ENCODE results near the gene ARMCX4. TPM values are rescaled to one million over a fixed set of nuclear protein-coding genes. Genes with fewer than 3 reads are reported as not detected.

ARMCX4 gene
- total and polyA plus RNA-seq, 9 of the 15 experiments (the other 6 are each of a cell fraction or from before 2014, with no cell fraction given): 0.11 TPM; not detected in 8

GRCh38 chrX:101491943-101492342 is 6.7 kb downstream of the ARMCX4 start:
- H3K79me2 ChIP-seq (ENCODE audit: control insufficient read depth, insufficient read depth, low read length): no peaks in the 10 kb centered on the region
- H3K36me3 ChIP-seq (ENCODE audit: control insufficient read depth, insufficient read depth, low read length): no peaks in the 10 kb centered on the region
- no peak for DNase-seq (ENCODE audit: extremely low read depth in 1 of 4, low spot score in 3 of 4)
- H4K20me1 ChIP-seq (replicated peaks; ENCODE audit: control insufficient read depth, insufficient read depth, low read length): no peaks in the 10 kb centered on the region
- H3K9ac ChIP-seq (ENCODE audit: insufficient read depth in 1 of 2, low read depth in 2 of 2, low read length in 2 of 2): no peak overlapping the region
- H3K27ac ChIP-seq (ENCODE audit: extremely low read depth, low read depth, low read length): no peak overlapping the region
- no peaks in the 10 kb centered on the region for H3K27me3 ChIP-seq (ENCODE audit: control insufficient read depth in 2 of 2, insufficient read depth in 2 of 2, low read length in 2 of 2)
- H3K4me3 ChIP-seq: no peak overlapping the region
- intact Hi-C loops (cut with micrococcal nuclease) (no loop called here), in situ Hi-C loops (cut with MboI) (no loop called here)
- no peaks in the 10 kb centered on the region for H3K9me3 ChIP-seq (replicated peaks; ENCODE audit: control insufficient read depth, insufficient read depth, low read depth, low read length)
- no peaks in the 10 kb centered on the region for H3K4me1 ChIP-seq (replicated peaks in 1 of 2; ENCODE audit: control insufficient read depth in 2 of 2, insufficient read depth in 2 of 2, low read length in 2 of 2)
- CTCF ChIA-PET (ENCODE audit: low intra/inter-chr PET ratio): no interaction called here
- TF ChIP-seq ZNF76 (CRISPR knock-in tag; IDR thresholded peaks at IDR 0.05; ENCODE audit: borderline replicate concordance): no peak
- no peak for TF ChIP-seq ZNF143 (CRISPR knock-in tag; IDR thresholded peaks at IDR 0.05)
- no peak for TF ChIP-seq PTTG1 (tag; IDR thresholded peaks at IDR 0.05; ENCODE audit: low read depth)
- H3K4me2 ChIP-seq (ENCODE audit: insufficient read depth, low read length): no peak overlapping the region
- POLR2A ChIA-PET: interaction anchor here (0.7 kb wide), 1 partner anchor 29 kb away, joined by 3 read pairs; no protein-coding TSS in a partner anchor
- BruUV-seq (replicated peaks): no TSS peak
- no peak for ATAC-seq
- no peak overlapping the region for H2AFZ ChIP-seq (ENCODE audit: low read depth, low read length)
- WGBS (ENCODE audit: insufficient coverage, low coverage, missing lambda C conversion rate): 2% methylated on average over 3 of the region's 4 CpGs
- peaks cover 2% of the 10 kb centered on the region for H3K9me1 ChIP-seq (ENCODE audit: control insufficient read depth, insufficient read depth, low read length)
- FAIRE-seq: no peak

GRCh38 chrX:101493225-101493624 is 8.0 kb downstream of the ARMCX4 start:
- DNase-seq (ENCODE audit: extremely low read depth in 1 of 4, low spot score in 3 of 4) (no peak), ATAC-seq (no peak), FAIRE-seq (no peak)
- ChIA-PET POLR2A (no interaction called here), CTCF (ENCODE audit: low intra/inter-chr PET ratio) (no interaction called here)
- Histone ChIP-seq H2AFZ (ENCODE audit: low read depth, low read length) (no peak overlapping the region), H3K4me2 (ENCODE audit: insufficient read depth, low read length) (no peak overlapping the region), H3K9ac (ENCODE audit: insufficient read depth in 1 of 2, low read depth in 2 of 2, low read length in 2 of 2) (no peak overlapping the region), H3K79me2 (ENCODE audit: control insufficient read depth, insufficient read depth, low read length) (no peaks in the 10 kb centered on the region), H3K4me3 (no peak overlapping the region), H3K9me1 (ENCODE audit: control insufficient read depth, insufficient read depth, low read length) (peaks cover 2% of the 10 kb centered on the region), H3K27me3 (ENCODE audit: control insufficient read depth in 2 of 2, insufficient read depth in 2 of 2, low read length in 2 of 2) (no peaks in the 10 kb centered on the region), H3K27ac (ENCODE audit: extremely low read depth, low read depth, low read length) (no peak overlapping the region), H3K36me3 (ENCODE audit: control insufficient read depth, insufficient read depth, low read length) (no peaks in the 10 kb centered on the region), H4K20me1 (replicated peaks; ENCODE audit: control insufficient read depth, insufficient read depth, low read length) (no peaks in the 10 kb centered on the region), H3K9me3 (replicated peaks; ENCODE audit: control insufficient read depth, insufficient read depth, low read depth, low read length) (no peaks in the 10 kb centered on the region), H3K4me1 (replicated peaks in 1 of 2; ENCODE audit: control insufficient read depth in 2 of 2, insufficient read depth in 2 of 2, low read length in 2 of 2) (no peaks in the 10 kb centered on the region)
- in situ Hi-C loops (cut with MboI): no loop called here
- WGBS (ENCODE audit: insufficient coverage, low coverage, missing lambda C conversion rate): 0% methylated on average over 1 of the region's 1 CpG
- intact Hi-C loops (cut with micrococcal nuclease): no loop called here
- no TSS peak for BruUV-seq (replicated peaks)
- TF ChIP-seq CREB3 (tag; conservative IDR thresholded peaks at IDR 0.05; ENCODE audit: low read depth) (no peak), ZNF696 (CRISPR knock-in tag; conservative IDR thresholded peaks at IDR 0.05) (no peak), MAX (CRISPR knock-in tag; IDR thresholded peaks at IDR 0.05) (no peak), CCNT2 (IDR thresholded peaks at IDR 0.05; ENCODE audit: borderline replicate concordance, extremely low read depth, insufficient read length, low read depth, low read length) (no peak), CLOCK (CRISPR knock-in tag; IDR thresholded peaks at IDR 0.05; ENCODE audit: borderline replicate concordance) (no peak)

Measured in K562 (cell line).